Stimulated activated memory B cell treated with anti-CD40 and anti-IgM and Interleukin-4, amounts not matched to agents 10 μg/mL and 1 μg/mL and 100 μg/mL, for 72 hours (primary cell): ENCODE results near the gene FUT9.

Experiments used
- ATAC-seq: fragments of 150-1000 bp; cut with Tn5 transposase; 2 replicates; pipeline ENCODE4 v1.10.0; 2021
- H3K27ac Mint-ChIP-seq: one replicate; pipeline ENCODE4 v1.8.0; 2022; ENCODE audit warnings: mild to moderate bottlenecking, mixed read lengths
- H3K27me3 Mint-ChIP-seq: one replicate; pipeline ENCODE4 v1.8.0; 2022; ENCODE audit warnings: mixed read lengths
- H3K36me3 Mint-ChIP-seq: one replicate; pipeline ENCODE4 v1.8.0; 2022; ENCODE audit warnings: mixed read lengths
- H3K4me1 Mint-ChIP-seq: one replicate; pipeline ENCODE4 v1.8.0; 2022; ENCODE audit warnings: mixed read lengths
- H3K4me3 Mint-ChIP-seq: one replicate; pipeline ENCODE4 v1.8.0; 2022; ENCODE audit warnings: mild to moderate bottlenecking, moderate library complexity, mixed read lengths
- H3K9me3 Mint-ChIP-seq: one replicate; pipeline ENCODE4 v1.8.0; 2022; ENCODE audit warnings: mixed read lengths

The FUT9 gene

DNA sequence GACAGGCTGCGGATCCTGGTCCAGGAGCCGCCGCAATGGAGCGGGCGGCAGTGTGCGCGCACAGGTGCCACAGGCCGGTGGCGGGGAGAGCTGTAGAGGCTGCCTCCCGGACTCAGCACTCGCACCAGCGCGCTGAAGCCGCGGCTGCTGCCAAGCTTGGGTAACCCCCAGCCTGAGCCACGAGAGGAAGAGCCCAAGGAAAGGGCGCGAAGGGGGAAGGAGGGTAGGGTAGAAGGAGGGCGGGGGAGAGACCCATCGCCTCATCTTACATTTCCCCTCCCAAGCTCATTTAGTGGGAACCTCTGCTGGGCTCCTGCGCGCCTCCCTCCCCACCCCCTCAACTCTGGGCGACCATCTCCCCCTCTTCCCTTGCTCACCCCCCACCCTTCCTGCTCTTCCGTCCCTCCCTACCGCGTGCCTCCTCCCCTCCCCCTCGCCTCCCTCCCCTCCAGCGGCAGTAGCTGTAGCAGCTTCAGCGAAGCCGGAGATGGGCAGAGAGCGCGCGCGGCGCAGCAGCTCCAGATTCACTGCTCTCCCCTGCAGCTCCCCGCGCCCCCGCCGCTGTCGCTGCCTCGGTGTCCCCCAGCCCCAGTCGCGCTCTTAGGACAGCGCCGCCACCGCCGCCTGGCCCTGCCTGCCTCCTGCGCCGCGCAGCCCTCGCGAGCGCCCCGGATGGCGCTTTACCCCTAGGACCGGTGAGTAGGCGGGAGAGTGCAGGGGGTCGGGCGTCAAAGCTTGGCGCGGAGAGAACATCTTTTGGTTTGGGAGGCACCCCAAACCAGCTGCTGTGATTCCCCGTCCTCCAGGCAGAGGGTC lies at the start of gene FUT9:
TSS of gene FUT9 (plus strand) at position 457 of the 816 bp plus-strand sequence. CDS start 187,182 bp downstream, outside the sequence.
- peaks cover 10% of the 10 kb centered on the region for H3K27me3 Mint-ChIP-seq
- no peak within 1 kb of the TSS for H3K27ac Mint-ChIP-seq
- ATAC-seq, result no peak
- H3K4me3 Mint-ChIP-seq, result no peak within 1 kb of the TSS
- no peaks in the 10 kb centered on the region for H3K36me3 Mint-ChIP-seq
- no peaks in the 10 kb centered on the region for H3K4me1 Mint-ChIP-seq
- H3K9me3 Mint-ChIP-seq, result peaks cover 4% of the 10 kb centered on the region

DNA sequence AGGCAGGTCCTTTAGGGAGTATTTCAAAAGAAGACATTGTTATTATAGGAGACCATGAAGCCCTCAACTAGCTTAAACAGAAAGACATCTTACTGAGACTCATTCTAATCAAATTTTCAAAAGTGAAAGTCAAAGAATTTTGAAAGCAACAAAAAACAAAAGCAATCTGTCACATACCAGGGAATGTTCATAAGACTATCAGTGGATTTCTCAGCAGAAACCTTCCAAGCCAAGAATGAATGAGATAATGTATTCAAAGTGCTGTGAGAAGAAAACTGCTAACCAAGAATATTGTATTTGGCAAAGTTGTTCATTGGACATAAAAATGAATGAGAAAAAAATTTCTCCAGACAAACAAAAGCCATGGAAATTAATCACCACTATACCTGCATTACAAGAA lies 48.2 kb upstream of the FUT9 start:
- no peak overlapping the region for H3K4me3 Mint-ChIP-seq
- peaks cover 10% of the 10 kb centered on the region for H3K9me3 Mint-ChIP-seq
- no peaks in the 10 kb centered on the region for H3K4me1 Mint-ChIP-seq

DNA sequence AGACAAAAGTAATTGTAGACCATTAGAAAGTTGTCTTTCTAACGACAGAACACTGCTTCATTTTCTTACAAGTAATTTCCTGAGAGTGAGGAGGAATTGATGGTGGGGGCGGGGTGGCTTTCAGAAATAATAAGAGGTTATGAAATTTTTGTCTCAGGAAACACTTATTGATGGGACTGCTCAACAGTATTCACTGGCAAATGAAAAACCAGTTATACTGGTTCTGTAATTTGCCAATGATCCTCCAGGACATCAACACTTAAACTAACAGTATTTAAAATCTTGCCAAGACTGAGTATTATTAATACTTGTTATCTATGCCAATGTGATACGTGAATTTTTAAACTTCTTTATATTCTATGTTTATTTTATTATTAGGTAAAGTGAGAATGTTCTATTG lies 41.8 kb upstream of the FUT9 start:
- no peaks in the 10 kb centered on the region for H3K27me3 Mint-ChIP-seq
- peaks cover 12% of the 10 kb centered on the region for H3K9me3 Mint-ChIP-seq

More for the DNA sequence above, 48.2 kb upstream of the FUT9 start:
- no peak for ATAC-seq
- no peaks in the 10 kb centered on the region for H3K36me3 Mint-ChIP-seq
- no peaks in the 10 kb centered on the region for H3K27me3 Mint-ChIP-seq
- H3K27ac Mint-ChIP-seq, result no peak overlapping the region

GRCh38 chr6:95978230-95978629 lies 37.5 kb upstream of the FUT9 start:
- H3K36me3 Mint-ChIP-seq, result no peaks in the 10 kb centered on the region
- ATAC-seq, result no peak
- no peaks in the 10 kb centered on the region for H3K4me1 Mint-ChIP-seq
- no peaks in the 10 kb centered on the region for H3K27me3 Mint-ChIP-seq
- no peak overlapping the region for H3K4me3 Mint-ChIP-seq
- no peak overlapping the region for H3K27ac Mint-ChIP-seq
- H3K9me3 Mint-ChIP-seq, result peaks cover 2% of the 10 kb centered on the region

More for the DNA sequence above, 41.8 kb upstream of the FUT9 start:
- Mint-ChIP-seq H3K4me1 (no peaks in the 10 kb centered on the region), H3K4me3 (no peak overlapping the region), H3K36me3 (no peaks in the 10 kb centered on the region), H3K27ac (no peak overlapping the region)
- no peak for ATAC-seq

DNA sequence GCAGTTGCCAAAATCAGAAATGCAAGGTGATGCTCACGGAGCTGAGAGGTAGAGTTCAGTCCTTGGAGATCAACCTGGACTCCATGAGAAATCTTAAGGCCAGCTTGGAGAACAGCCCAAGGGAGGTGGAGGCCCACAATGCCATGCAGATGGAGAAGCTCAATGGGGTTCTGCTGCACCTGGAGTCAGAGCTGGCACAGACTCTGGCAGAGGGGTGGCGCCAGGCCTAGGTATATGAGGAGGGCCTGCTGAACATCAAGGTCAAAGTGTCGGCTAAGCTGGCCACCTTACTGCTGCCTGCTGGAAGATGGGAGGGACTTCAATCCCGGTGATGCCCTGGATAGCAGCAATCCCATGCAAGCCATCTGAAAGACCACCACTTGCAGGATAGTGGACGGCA lies 23.9 kb upstream of the FUT9 start:
- H3K4me1 Mint-ChIP-seq, result no peaks in the 10 kb centered on the region
- no peaks in the 10 kb centered on the region for H3K36me3 Mint-ChIP-seq
- no peak for ATAC-seq
- peaks cover 2% of the 10 kb centered on the region for H3K9me3 Mint-ChIP-seq
- no peaks in the 10 kb centered on the region for H3K27me3 Mint-ChIP-seq
- H3K4me3 Mint-ChIP-seq, result no peak overlapping the region
- H3K27ac Mint-ChIP-seq, result no peak overlapping the region

DNA sequence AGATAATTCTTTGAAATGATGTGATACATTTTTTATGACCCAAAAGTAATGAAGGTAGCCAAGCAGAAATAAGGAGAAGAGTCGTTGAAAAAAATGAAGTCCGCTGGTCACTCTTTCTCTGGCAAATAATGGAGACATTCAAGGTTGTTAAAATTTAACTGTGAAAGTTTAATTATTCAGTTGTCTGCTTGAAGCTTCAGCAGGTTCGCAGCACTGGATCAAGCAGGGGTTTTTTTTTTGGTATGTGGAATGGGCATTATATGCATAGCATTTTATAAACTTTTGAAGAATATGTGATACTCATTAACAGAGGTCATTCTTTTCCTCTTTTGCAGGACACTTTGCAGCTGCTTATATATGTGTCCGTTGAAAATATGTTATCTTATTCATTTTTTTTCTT lies 21.6 kb upstream of the FUT9 start:
- no peak overlapping the region for H3K27ac Mint-ChIP-seq
- H3K4me3 Mint-ChIP-seq, result no peak overlapping the region
- no peak for ATAC-seq
- H3K36me3 Mint-ChIP-seq, result no peaks in the 10 kb centered on the region
- no peaks in the 10 kb centered on the region for H3K27me3 Mint-ChIP-seq
- peaks cover 5% of the 10 kb centered on the region for H3K9me3 Mint-ChIP-seq
- H3K4me1 Mint-ChIP-seq, result no peaks in the 10 kb centered on the region

DNA sequence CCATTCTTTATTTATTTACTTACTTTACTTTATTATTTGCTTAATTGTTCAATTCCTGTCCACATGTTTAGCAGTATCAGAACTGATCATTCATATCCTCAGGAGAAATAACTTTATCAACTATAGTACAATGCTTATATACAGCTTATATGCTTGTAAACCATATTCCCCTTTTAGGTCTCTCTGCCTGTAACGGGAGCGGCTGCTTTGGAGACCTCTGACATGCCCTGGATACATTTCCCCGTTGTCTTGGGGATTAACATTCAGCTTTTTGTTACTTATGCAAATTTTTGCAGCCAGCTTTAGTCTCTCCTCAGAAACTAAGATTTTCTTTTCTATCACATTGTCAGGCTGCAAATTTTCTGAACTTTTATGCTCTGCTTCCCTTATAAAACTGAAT lies 17.6 kb upstream of the FUT9 start:
- Mint-ChIP-seq H3K4me3 (no peak overlapping the region), H3K9me3 (peaks cover 9% of the 10 kb centered on the region), H3K27me3 (no peaks in the 10 kb centered on the region), H3K4me1 (no peaks in the 10 kb centered on the region), H3K36me3 (no peaks in the 10 kb centered on the region), H3K27ac (no peak overlapping the region)
- ATAC-seq, result no peak

DNA sequence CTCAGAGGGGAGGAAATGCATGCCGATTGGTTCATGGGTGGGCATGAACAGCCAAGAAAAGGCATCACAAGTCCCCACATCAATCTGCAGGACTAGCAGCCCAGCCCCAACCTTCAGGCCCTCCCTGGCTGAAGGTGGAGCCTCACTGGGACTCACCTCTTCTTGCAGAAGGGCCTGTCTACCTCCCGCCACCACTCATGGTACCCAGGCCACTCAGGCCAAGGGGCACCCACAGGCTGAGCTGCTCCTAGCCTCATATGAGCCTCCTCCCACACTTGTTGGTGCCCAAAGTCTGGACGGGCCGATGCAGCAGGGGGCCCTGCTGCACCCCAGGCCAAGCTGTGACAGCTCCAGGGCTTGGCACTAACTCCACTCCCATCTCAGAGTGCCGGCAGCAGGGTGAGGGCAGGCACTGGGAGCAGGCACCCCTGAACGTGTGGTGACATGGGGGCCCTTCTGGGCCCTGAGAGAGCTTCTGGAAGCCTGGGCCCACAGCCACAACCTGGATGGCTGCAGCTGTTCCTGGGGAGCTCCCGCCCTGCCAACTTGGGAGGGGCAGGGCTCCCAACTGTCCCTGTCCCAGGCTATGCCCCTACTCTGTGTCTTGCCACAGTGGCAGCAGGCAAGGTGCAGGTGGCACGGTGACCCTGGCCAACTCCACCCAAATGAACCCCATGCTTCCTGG lies 13.7 kb upstream of the FUT9 start:
- no peaks in the 10 kb centered on the region for H3K27me3 Mint-ChIP-seq
- peaks cover 8% of the 10 kb centered on the region for H3K9me3 Mint-ChIP-seq
- ATAC-seq, result no peak
- no peak overlapping the region for H3K4me3 Mint-ChIP-seq
- no peaks in the 10 kb centered on the region for H3K36me3 Mint-ChIP-seq
- no peaks in the 10 kb centered on the region for H3K4me1 Mint-ChIP-seq
- H3K27ac Mint-ChIP-seq, result no peak overlapping the region

- Mint-ChIP-seq H3K4me3 (no peak overlapping the region), H3K27ac (no peak overlapping the region), H3K36me3 (no peaks in the 10 kb centered on the region), H3K27me3 (no peaks in the 10 kb centered on the region), H3K9me3 (peaks cover 8% of the 10 kb centered on the region), H3K4me1 (no peaks in the 10 kb centered on the region)
- no peak for ATAC-seq
These were observed 13.2 kb upstream of the FUT9 start for GRCh38 chr6:96002576-96002910.

DNA sequence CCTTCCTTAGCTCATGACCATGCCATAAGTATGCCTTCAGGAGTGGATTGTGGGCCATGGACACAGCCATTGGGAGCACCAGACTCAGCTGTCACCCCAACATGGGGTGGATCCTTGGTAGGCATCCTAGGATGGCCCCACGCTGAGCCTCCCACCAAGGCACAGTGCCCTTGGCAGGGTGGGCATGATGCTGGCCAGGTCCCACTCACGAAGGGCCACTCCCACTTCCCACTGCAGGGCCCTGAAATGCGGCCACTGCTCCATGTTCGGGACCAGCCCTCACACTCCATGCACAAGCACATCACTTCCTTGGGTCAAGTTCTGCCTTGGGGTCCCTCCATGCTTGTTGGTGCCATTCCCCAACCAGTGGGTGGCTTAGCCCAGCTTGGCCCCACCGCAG lies 12.9 kb upstream of the FUT9 start:
- H3K4me1 Mint-ChIP-seq, result no peaks in the 10 kb centered on the region
- no peak for ATAC-seq

DNA sequence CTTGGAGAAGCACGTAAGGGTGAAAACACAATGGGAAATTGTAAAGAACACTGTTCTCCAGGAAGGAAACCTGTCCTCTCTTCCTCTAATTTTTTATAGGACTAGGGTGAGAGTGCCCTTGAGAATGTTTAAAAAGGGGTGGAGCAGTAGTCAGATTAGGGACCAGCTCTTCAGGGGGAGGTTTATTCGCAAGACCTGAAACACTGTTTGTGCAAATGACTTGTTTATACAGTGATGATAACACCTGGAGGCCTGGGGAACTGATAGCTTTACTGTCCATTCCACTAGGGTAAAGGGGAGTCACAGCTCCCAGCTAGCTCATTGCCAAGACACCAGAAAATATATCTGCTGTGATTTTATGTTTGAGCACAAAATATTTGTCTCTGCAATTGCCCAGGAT lies 8.1 kb upstream of the FUT9 start:
- H3K4me3 Mint-ChIP-seq, result no peak overlapping the region
- H3K4me1 Mint-ChIP-seq, result no peaks in the 10 kb centered on the region
- no peak for ATAC-seq
- H3K9me3 Mint-ChIP-seq, result no peaks in the 10 kb centered on the region
- no peaks in the 10 kb centered on the region for H3K27me3 Mint-ChIP-seq
- no peaks in the 10 kb centered on the region for H3K36me3 Mint-ChIP-seq
- no peak overlapping the region for H3K27ac Mint-ChIP-seq

More for the DNA sequence above, 12.9 kb upstream of the FUT9 start:
- H3K4me3 Mint-ChIP-seq, result no peak overlapping the region
- no peaks in the 10 kb centered on the region for H3K27me3 Mint-ChIP-seq
- H3K36me3 Mint-ChIP-seq, result no peaks in the 10 kb centered on the region
- no peak overlapping the region for H3K27ac Mint-ChIP-seq
- H3K9me3 Mint-ChIP-seq, result peaks cover 8% of the 10 kb centered on the region

- H3K27me3 Mint-ChIP-seq, result peaks cover 10% of the 10 kb centered on the region
- no peak overlapping the region for H3K4me3 Mint-ChIP-seq
- H3K9me3 Mint-ChIP-seq, result peaks cover 4% of the 10 kb centered on the region
- H3K36me3 Mint-ChIP-seq, result no peaks in the 10 kb centered on the region
- no peak for ATAC-seq
- H3K4me1 Mint-ChIP-seq, result no peaks in the 10 kb centered on the region
- H3K27ac Mint-ChIP-seq, result no peak overlapping the region
These were observed 2.2 kb upstream of the FUT9 start for GRCh38 chr6:96013531-96013930.

DNA sequence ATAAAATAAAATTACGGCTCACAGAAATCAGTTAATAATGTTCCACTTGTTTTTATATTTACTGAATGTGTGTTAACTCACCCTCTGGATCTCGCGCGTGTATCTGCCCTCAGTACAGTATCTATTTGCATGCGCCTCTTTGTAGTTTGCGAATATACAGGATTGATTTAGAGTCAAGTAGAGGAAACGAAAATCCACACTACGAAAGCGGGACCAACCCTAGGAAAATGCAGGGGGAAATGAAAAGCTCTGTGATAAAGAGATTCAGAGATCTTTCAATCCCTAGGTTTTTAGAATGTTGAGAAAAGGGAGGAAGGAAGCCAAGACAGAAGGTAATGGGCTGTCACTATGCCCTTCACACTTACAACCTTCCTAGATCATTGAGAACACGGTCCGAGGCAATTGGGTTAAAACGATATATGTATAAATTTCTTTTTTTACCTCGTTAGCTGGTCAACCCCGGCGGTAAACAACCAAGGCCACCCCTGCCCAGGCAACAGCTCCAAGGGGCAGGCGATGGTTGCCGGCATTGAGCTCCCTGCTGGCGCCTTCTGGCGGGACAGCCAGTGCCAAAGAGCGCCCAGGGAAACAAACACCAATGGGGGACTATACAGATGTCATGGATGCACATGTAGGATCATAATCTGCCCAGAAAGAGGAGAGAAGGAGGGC lies 792 bp upstream of the FUT9 start:
- Mint-ChIP-seq H3K4me3 (no peak overlapping the region), H3K9me3 (peaks cover 4% of the 10 kb centered on the region), H3K4me1 (no peaks in the 10 kb centered on the region), H3K27ac (no peak overlapping the region), H3K36me3 (no peaks in the 10 kb centered on the region), H3K27me3 (peaks cover 10% of the 10 kb centered on the region)
- ATAC-seq, result no peak

DNA sequence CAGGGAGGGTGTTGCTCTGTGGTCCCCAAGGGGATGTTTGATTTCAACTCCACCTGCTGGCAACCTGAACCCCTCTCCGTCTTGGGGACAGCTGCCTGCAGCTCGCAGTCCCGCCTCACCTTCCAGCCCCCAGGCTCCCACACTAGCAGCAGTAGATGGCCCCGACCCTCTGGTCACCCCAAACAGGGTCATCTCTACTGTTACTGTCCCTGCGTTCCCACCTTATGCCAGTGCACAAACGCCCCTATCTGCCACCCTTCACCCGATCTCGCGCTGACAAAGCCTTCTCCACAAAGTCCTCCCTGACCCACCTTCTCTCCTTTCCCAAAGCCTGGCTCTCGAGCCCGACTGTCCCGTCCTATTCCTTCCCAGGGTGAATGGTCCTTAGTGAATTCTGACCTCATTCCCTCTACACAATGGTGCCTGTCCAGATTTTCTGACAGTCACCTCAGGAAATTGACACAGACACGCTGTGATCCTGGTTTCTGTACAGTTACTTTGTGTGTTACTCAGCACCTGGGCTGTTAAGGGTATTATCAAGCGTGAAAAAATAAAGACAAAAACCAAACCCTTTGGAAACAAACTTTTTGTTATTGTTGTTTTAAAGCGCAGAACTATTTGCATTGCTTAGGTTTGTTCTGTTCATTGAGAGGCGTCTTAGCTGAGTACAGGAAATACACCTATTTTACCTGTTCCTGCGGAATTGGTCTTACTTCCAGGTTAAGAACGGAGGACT lies 728 bp downstream of the FUT9 start:
- peaks cover 4% of the 10 kb centered on the region for H3K9me3 Mint-ChIP-seq
- no peaks in the 10 kb centered on the region for H3K36me3 Mint-ChIP-seq
- ATAC-seq, result no peak
- H3K4me1 Mint-ChIP-seq, result no peaks in the 10 kb centered on the region
- peaks cover 10% of the 10 kb centered on the region for H3K27me3 Mint-ChIP-seq
- H3K4me3 Mint-ChIP-seq, result no peak overlapping the region
- H3K27ac Mint-ChIP-seq, result no peak overlapping the region

DNA sequence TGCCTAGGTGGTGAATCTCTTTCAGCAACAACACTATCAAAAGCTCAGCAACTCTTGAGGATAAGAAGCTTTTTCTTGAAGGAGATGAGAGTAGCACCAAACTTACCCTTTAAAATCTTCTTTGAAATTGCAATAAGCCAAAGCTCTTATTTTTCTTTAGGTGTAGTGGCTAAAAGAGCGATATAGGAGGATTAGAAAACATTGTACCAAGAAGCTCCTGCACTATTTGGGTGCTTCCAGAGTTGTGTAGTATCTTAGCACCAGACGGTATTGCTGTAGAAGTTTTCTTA lies 1.2 kb downstream of the FUT9 start:
- Mint-ChIP-seq H3K27me3 (peaks cover 10% of the 10 kb centered on the region), H3K36me3 (no peaks in the 10 kb centered on the region), H3K4me1 (no peaks in the 10 kb centered on the region), H3K4me3 (no peak overlapping the region), H3K27ac (no peak overlapping the region), H3K9me3 (peaks cover 4% of the 10 kb centered on the region)
- ATAC-seq, result no peak
